Measurements from ENCODE around the gene GYS1.

- peak; percentile 17 to 66 for TF ChIP-seq CTCF (IDR thresholded peaks at IDR 0.05)
- TF ChIP-seq POLR2A (IDR thresholded peaks at IDR 0.05): no peak
- no peak for TF ChIP-seq POLR2AphosphoS5 (IDR thresholded peaks at IDR 0.05)
- TF ChIP-seq EP300 (IDR thresholded peaks at IDR 0.05): no peak
Measured at GRCh38 chr19:48999481-49000325, 6.6 kb upstream of the GYS1 start.

Data from suprapubic skin (tissue), 4 donors.